PC-9 (cell line): ENCODE data around the gene COL18A1. TPM values are rescaled to one million over a fixed set of nuclear protein-coding genes. Genes with fewer than 3 reads are reported as not detected.

Experiments
- BruUV-seq: library from RNA; stranded (reverse); fragments of 400-500 nt; replicated peaks from 2 replicates; lab custom pipeline; 2021; lab: Mats Ljungman, UMichigan
- CTCF ChIA-PET: fragments of 300-600 bp; sonication (Branson Sonifier 250); formaldehyde crosslinking; loops from one replicate; lab custom pipeline; 2022; ENCODE audit warnings: antibody characterized with exemption; lab: Charles Lee
- POLR2A ChIA-PET: fragments of 300-600 bp; sonication (Branson Sonifier 250); formaldehyde crosslinking; loops from one replicate; lab custom pipeline; 2022; ENCODE audit warnings: antibody characterized with exemption; ENCODE audit not compliant: unreplicated experiment; lab: Charles Lee
- DNase-seq, 2 experiments: peaks; one replicate each; pipeline versions ENCODE4 v3.0.0 to v3.0.0-alpha.2; 2015 to 2022; ENCODE audit warnings: mixed read lengths in 1 of 2
- H2AFZ ChIP-seq: fragments of 200-600 bp; sonication (generic); 2 replicates; pipeline ENCODE4 v1.8.1; 2017; ENCODE audit warnings: antibody characterized with exemption
- H3F3A ChIP-seq: fragments of 200-600 bp; sonication (generic); 2 replicates; pipeline ENCODE4 v1.8.1; 2017; ENCODE audit warnings: antibody characterized with exemption, mild to moderate bottlenecking, low read depth; ENCODE audit not compliant: insufficient read depth
- H3K27ac ChIP-seq: fragments of 200-600 bp; sonication (generic); 2 replicates; pipeline ENCODE4 v1.6.1; 2016; ENCODE audit warnings: mixed run types
- H3K27me3 ChIP-seq: fragments of 200-600 bp; sonication (generic); 2 replicates; pipeline ENCODE4 v1.6.1; 2016; ENCODE audit warnings: low read depth, mixed run types; ENCODE audit not compliant: insufficient read depth
- H3K36me3 ChIP-seq: fragments of 200-600 bp; sonication (generic); 2 replicates; pipeline ENCODE4 v1.6.1; 2016; ENCODE audit warnings: low read depth, mixed run types
- H3K4me1 ChIP-seq: fragments of 200-600 bp; sonication (generic); replicated peaks from 2 replicates; pipeline ENCODE4 v1.6.1; 2016; ENCODE audit warnings: mixed run types; ENCODE audit not compliant: insufficient read depth
- H3K4me2 ChIP-seq: fragments of 200-600 bp; sonication (generic); 2 replicates; pipeline ENCODE4 v1.6.1; 2017; ENCODE audit warnings: mixed run types
- H3K4me3 ChIP-seq: fragments of 200-600 bp; sonication (generic); 2 replicates; pipeline ENCODE4 v1.6.1; 2016; ENCODE audit warnings: mixed run types
- H3K79me2 ChIP-seq: fragments of 200-600 bp; sonication (generic); 2 replicates; pipeline ENCODE4 v1.6.1; 2017; ENCODE audit warnings: low read depth, mixed run types
- H3K9me2 ChIP-seq: fragments of 200-600 bp; sonication (generic); 2 replicates; pipeline ENCODE4 v1.8.1; 2017; ENCODE audit warnings: mild to moderate bottlenecking; ENCODE audit not compliant: insufficient read depth
- H3K9me3 ChIP-seq: fragments of 200-600 bp; sonication (generic); 2 replicates; pipeline ENCODE4 v1.8.1; 2016; ENCODE audit warnings: low read depth; ENCODE audit not compliant: insufficient read depth
- H4K20me1 ChIP-seq: fragments of 200-600 bp; sonication (generic); 2 replicates; pipeline ENCODE4 v1.8.1; 2017; ENCODE audit not compliant: insufficient read depth
- EZH2 ChIP-seq: fragments of 200-600 bp; sonication (generic); IDR thresholded peaks from 2 replicates; pipeline ENCODE4 v1.8.0; 2017; ENCODE audit warnings: antibody characterized with exemption, low read depth
- intact Hi-C: fragments of 100-400 bp; cut with micrococcal nuclease; formaldehyde crosslinking; loops from one replicate; pipeline ENCODE4 v1.10.0; 2022; ENCODE audit not compliant: unreplicated experiment
- total RNA-seq: library from RNA; stranded (reverse); gene quantifications from 2 replicates; pipeline ENCODE4 v1.2.3, GENCODE V29; 2021
- TF ChIP-seq, protein P1 (sequence below): fragments of 200-600 bp; sonication (generic); conservative IDR thresholded peaks from 2 replicates; pipeline ENCODE4 v1.6.1; 2017; ENCODE audit warnings: mixed run types, antibody characterized with exemption, mild to moderate bottlenecking, moderate library complexity

The COL18A1 gene
- total RNA-seq, 1 experiment from 2014 or later, result 82.4 TPM

DNA sequence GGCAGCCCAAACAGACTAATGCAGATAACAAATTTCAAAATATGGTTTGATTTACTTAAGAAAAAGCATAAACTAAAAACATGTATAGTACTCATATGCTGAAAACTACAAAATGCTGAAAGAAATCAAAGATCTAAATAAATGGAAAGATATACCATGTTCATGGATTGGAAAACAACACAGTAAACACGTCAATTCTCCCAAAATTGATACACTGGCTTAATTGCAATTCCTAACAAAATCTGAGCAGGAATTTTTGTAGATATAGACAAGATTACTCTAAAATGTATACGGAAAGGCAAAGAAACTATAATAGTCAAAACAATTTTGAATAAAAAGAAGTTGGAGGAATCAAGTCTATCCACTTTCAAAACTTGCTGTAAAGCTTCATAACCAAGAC lies 116.3 kb downstream of the COL18A1 start:
- CTCF ChIA-PET, result no interaction called here

DNA sequence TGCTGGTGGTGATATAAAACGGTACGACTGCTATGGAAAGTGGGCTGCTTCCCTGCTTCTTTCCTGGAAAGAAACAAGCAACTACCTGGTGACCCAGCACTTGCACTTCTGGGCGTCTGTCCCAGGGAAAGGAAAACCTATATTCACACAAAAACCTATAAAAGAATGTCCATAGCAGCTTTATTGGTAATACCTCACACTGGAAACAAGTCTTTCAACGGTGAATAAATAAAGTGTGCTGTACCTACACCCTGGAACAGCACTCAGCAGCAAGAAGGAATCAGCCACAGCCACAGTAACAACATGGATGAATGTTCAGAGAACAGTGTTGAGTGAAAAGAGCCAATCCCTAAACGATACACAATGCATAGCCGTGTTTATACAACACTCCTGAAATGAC lies 117.4 kb downstream of the COL18A1 start:
- POLR2A ChIA-PET, result no interaction called here
- intact Hi-C loops, result no loop called here

More for the DNA sequence above, 116.3 kb downstream of the COL18A1 start:
- no TSS peak for BruUV-seq
- no peak overlapping the region for H3K4me3 ChIP-seq
- no peak overlapping the region for H2AFZ ChIP-seq
- intact Hi-C loops, result no loop called here
- no peaks in the 10 kb centered on the region for H3K27me3 ChIP-seq
- peaks cover 16% of the 10 kb centered on the region for H3K4me1 ChIP-seq
- TF ChIP-seq EZH2, result no peak
- TF ChIP-seq, protein P1, sequence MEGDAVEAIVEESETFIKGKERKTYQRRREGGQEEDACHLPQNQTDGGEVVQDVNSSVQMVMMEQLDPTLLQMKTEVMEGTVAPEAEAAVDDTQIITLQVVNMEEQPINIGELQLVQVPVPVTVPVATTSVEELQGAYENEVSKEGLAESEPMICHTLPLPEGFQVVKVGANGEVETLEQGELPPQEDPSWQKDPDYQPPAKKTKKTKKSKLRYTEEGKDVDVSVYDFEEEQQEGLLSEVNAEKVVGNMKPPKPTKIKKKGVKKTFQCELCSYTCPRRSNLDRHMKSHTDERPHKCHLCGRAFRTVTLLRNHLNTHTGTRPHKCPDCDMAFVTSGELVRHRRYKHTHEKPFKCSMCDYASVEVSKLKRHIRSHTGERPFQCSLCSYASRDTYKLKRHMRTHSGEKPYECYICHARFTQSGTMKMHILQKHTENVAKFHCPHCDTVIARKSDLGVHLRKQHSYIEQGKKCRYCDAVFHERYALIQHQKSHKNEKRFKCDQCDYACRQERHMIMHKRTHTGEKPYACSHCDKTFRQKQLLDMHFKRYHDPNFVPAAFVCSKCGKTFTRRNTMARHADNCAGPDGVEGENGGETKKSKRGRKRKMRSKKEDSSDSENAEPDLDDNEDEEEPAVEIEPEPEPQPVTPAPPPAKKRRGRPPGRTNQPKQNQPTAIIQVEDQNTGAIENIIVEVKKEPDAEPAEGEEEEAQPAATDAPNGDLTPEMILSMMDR, result no peak
- DNase-seq, result no peak
- H3K9me2 ChIP-seq, result no peaks in the 10 kb centered on the region
- H3K4me2 ChIP-seq, result no peak overlapping the region
- peaks cover 28% of the 10 kb centered on the region for H3K36me3 ChIP-seq
- POLR2A ChIA-PET, result interaction anchor here (0.7 kb wide), 1 partner anchor 717 kb away, joined by 5 read pairs; no protein-coding TSS in a partner anchor
- H3K79me2 ChIP-seq, result no peaks in the 10 kb centered on the region; the same call in 1 of the 2 replicates
- H3F3A ChIP-seq, result peaks cover 21% of the 10 kb centered on the region; the same call in 1 of the 2 replicates
- no peak overlapping the region for H3K27ac ChIP-seq
- H3K9me3 ChIP-seq, result peaks cover 32% of the 10 kb centered on the region
- H4K20me1 ChIP-seq, result no peaks in the 10 kb centered on the region

DNA sequence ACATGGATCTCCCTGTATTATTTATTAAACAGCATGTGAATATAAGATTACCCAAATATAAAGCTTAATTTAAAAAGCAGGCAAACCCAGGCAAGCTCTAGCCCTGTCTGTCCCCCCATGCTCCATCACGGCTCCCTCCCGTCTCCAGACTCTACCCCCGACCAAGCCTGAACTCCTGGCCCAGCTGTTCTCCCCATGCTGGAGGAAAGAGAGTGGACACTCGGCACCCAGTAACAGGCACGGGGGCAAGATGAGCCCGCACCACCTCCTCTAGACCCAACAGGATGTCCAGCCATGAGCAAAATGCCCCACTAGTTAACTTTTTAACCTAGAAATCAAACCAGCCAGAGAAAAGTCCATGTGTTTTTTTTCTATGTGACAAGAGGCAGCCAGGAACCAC lies 118.0 kb downstream of the COL18A1 start:
- Histone ChIP-seq H4K20me1 (no peaks in the 10 kb centered on the region), H3K36me3 (peaks cover 28% of the 10 kb centered on the region), H2AFZ (no peak overlapping the region), H3K4me3 (no peak overlapping the region), H3K9me2 (no peaks in the 10 kb centered on the region), H3K4me2 (no peak overlapping the region), H3K4me1 (peaks cover 7% of the 10 kb centered on the region), H3K27ac (no peak overlapping the region), H3K9me3 (peaks cover 32% of the 10 kb centered on the region), H3K79me2 (no peaks in the 10 kb centered on the region; the same call in 1 of the 2 replicates), H3F3A (peaks cover 19% of the 10 kb centered on the region; the same call in 1 of the 2 replicates), H3K27me3 (no peaks in the 10 kb centered on the region)
- ChIA-PET POLR2A (no interaction called here), CTCF (no interaction called here)
- TF ChIP-seq EZH2, result no peak
- TF ChIP-seq, protein P1, result no peak
- DNase-seq, result no peak
- intact Hi-C loops, result no loop called here
- no TSS peak for BruUV-seq

More for the DNA sequence above, 117.4 kb downstream of the COL18A1 start:
- Histone ChIP-seq H3K79me2 (no peaks in the 10 kb centered on the region; the same call in 1 of the 2 replicates), H3K4me3 (no peak overlapping the region), H4K20me1 (no peaks in the 10 kb centered on the region), H3K9me3 (peaks cover 32% of the 10 kb centered on the region), H3K36me3 (peaks cover 28% of the 10 kb centered on the region), H3F3A (peaks cover 21% of the 10 kb centered on the region; the same call in 1 of the 2 replicates), H3K4me1 (peaks cover 13% of the 10 kb centered on the region), H3K9me2 (no peaks in the 10 kb centered on the region), H3K27ac (no peak overlapping the region), H3K27me3 (no peaks in the 10 kb centered on the region), H2AFZ (no peak overlapping the region), H3K4me2 (no peak overlapping the region)
- CTCF ChIA-PET, result no interaction called here
- no TSS peak for BruUV-seq
- TF ChIP-seq EZH2, result no peak
- TF ChIP-seq, protein P1, result no peak
- DNase-seq, result no peak
